Loucy (cell line): ENCODE measurements around the gene TUBA1C.

Experiments used
- H2AFZ ChIP-seq: fragments of 200-600 bp; sonication (generic); 2 replicates; pipeline ENCODE4 v1.6.0; 2016; ENCODE audit warnings: antibody characterized with exemption, mild to moderate bottlenecking, low read length, moderate library complexity
- H3F3A ChIP-seq: fragments of 200-600 bp; 2 replicates; pipeline ENCODE4 v1.6.0; 2016; ENCODE audit warnings: antibody characterized with exemption, low read depth, mild to moderate bottlenecking
- H3K27me3 ChIP-seq: fragments of 200-600 bp; sonication (generic); 2 replicates; pipeline ENCODE4 v1.6.1; 2014; ENCODE audit warnings: low read length, mild to moderate bottlenecking; ENCODE audit not compliant: insufficient read depth, poor library complexity, severe bottlenecking
- H3K36me3 ChIP-seq: fragments of 200-600 bp; sonication (generic); 2 replicates; pipeline ENCODE4 v1.6.1; 2016; ENCODE audit warnings: low read length; ENCODE audit not compliant: insufficient read depth
- H3K4me1 ChIP-seq: fragments of 200-600 bp; sonication (generic); 2 replicates; pipeline ENCODE4 v1.5.1; 2014; ENCODE audit warnings: low read length, mild to moderate bottlenecking; ENCODE audit not compliant: insufficient read depth, poor library complexity, severe bottlenecking
- H3K4me2 ChIP-seq: fragments of 200-600 bp; sonication (generic); 2 replicates; pipeline ENCODE4 v1.6.0; 2014; ENCODE audit warnings: antibody characterized with exemption, low read length, low read depth, mild to moderate bottlenecking; ENCODE audit not compliant: poor library complexity, severe bottlenecking
- H3K4me3 ChIP-seq: fragments of 200-600 bp; sonication (generic); 2 replicates; pipeline ENCODE4 v1.5.1; 2014; ENCODE audit warnings: low read length, mild to moderate bottlenecking, mixed read lengths; ENCODE audit not compliant: poor library complexity, severe bottlenecking
- H3K79me2 ChIP-seq: fragments of 200-600 bp; sonication (generic); 2 replicates; pipeline ENCODE4 v1.6.1; 2014; ENCODE audit warnings: low read length; ENCODE audit not compliant: insufficient read depth
- H3K9ac ChIP-seq: fragments of 200-600 bp; sonication (generic); 2 replicates; pipeline ENCODE4 v1.6.0; 2014; ENCODE audit warnings: mild to moderate bottlenecking, low read depth, low read length, moderate library complexity; ENCODE audit not compliant: poor library complexity, severe bottlenecking
- H3K9me2 ChIP-seq: fragments of 200-600 bp; sonication (generic); replicated peaks from 2 replicates; pipeline ENCODE4 v1.6.1; 2016; ENCODE audit warnings: low read depth, low read length, mixed read lengths
- H3K9me3 ChIP-seq: fragments of 200-600 bp; sonication (generic); 2 replicates; pipeline ENCODE4 v1.6.1; 2014; ENCODE audit warnings: mild to moderate bottlenecking, antibody characterized with exemption, low read length, low read depth; ENCODE audit not compliant: insufficient read depth
- H4K20me1 ChIP-seq: fragments of 200-600 bp; sonication (generic); 2 replicates; pipeline ENCODE4 v1.6.0; 2014; ENCODE audit warnings: antibody characterized with exemption, low read length, mild to moderate bottlenecking; ENCODE audit not compliant: insufficient read depth, poor library complexity, severe bottlenecking
- CTCF ChIP-seq: fragments of 200-600 bp; sonication (generic); conservative IDR thresholded peaks from 2 replicates; pipeline ENCODE4 v1.5.1; 2014; ENCODE audit warnings: mild to moderate bottlenecking, antibody characterized with exemption, low read length
- EZH2phosphoT487 ChIP-seq: fragments of 200-600 bp; IDR thresholded peaks from 2 replicates; pipeline ENCODE4 v1.6.1; 2018; ENCODE audit warnings: antibody characterized with exemption, mild to moderate bottlenecking, moderate library complexity, borderline replicate concordance

The TUBA1C gene

DNA sequence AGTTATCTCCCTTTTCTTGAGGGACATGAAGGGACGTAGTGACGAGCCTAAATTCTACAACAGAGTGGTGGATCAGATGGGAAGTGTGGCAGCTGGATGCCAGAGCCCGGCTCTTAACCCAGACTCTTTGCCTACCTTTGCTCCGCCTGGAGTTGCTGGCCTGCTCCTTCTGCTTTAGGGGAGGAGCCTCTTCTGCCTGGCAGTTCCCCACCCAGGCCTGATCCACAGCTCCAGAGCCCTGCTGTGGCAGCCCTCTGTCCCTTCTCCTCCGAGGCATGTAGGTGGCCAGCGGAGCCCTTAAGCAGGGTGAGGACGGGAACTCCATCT is 27.8 kb downstream of the TUBA1C start:
- H3K27me3 ChIP-seq, result no peaks in the 10 kb centered on the region
- H3F3A ChIP-seq, result no peaks in the 10 kb centered on the region
- no peaks in the 10 kb centered on the region for H3K4me1 ChIP-seq
- no peak for TF ChIP-seq EZH2phosphoT487
- TF ChIP-seq CTCF, result no peak
- no peaks in the 10 kb centered on the region for H3K9me3 ChIP-seq
- H3K4me2 ChIP-seq, result no peak overlapping the region
- no peaks in the 10 kb centered on the region for H3K36me3 ChIP-seq
- no peaks in the 10 kb centered on the region for H3K9me2 ChIP-seq
- H3K79me2 ChIP-seq, result no peaks in the 10 kb centered on the region
- no peak overlapping the region for H3K9ac ChIP-seq
- H4K20me1 ChIP-seq, result no peaks in the 10 kb centered on the region
- H2AFZ ChIP-seq, result no peak overlapping the region
- H3K4me3 ChIP-seq, result no peak overlapping the region

DNA sequence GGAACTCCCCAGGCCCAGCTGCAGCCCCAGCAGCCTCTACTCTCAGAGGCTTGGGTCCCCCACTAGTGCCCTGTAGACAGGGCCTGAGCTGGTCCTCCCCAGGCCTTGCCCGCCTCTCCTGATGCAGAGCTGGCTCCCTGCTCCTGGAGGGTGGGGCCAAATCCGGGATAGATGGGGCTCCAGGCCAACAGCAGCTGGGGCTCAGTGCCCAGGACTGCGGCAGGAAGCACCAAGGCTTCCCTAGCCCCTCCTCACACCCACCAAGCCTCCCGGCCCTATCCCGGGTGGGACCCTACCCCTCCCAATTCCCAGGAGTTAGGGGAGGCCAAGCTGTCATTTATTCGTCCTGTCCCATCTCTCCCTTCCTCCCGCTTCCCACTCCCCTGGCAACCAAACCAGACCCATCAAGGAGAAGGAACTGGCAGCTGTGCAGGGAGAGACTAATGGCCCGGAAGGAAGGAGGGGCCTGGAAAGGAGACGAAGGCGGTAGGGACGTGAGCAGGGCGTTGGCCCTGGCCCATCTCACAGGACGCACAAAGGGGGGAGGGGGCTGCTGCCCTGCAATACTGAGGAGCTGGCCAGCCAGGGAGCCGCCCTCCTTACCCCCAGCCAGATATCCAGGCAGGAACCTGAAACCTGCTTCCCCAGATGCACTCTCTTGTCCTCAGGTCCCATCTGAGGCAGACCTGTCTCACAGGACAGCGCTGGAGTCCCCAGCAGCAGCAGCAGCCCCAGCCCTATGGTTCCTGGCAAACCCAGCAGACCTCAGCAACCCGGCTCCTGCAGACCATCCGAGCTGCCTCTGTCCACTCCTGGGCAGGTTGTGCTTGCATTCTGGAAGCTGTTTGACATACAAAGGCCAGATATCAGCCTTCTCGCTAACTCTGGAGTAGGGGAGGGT is 28.4 kb downstream of the TUBA1C start:
- H2AFZ ChIP-seq, result no peak overlapping the region
- no peaks in the 10 kb centered on the region for H3K36me3 ChIP-seq
- no peaks in the 10 kb centered on the region for H3K4me1 ChIP-seq
- no peak for TF ChIP-seq CTCF
- no peak for TF ChIP-seq EZH2phosphoT487
- no peaks in the 10 kb centered on the region for H4K20me1 ChIP-seq
- no peaks in the 10 kb centered on the region for H3F3A ChIP-seq
- H3K27me3 ChIP-seq, result no peaks in the 10 kb centered on the region
- no peak overlapping the region for H3K9ac ChIP-seq
- no peaks in the 10 kb centered on the region for H3K79me2 ChIP-seq
- H3K4me2 ChIP-seq, result no peak overlapping the region
- no peaks in the 10 kb centered on the region for H3K9me2 ChIP-seq
- no peak overlapping the region for H3K4me3 ChIP-seq
- no peaks in the 10 kb centered on the region for H3K9me3 ChIP-seq

DNA sequence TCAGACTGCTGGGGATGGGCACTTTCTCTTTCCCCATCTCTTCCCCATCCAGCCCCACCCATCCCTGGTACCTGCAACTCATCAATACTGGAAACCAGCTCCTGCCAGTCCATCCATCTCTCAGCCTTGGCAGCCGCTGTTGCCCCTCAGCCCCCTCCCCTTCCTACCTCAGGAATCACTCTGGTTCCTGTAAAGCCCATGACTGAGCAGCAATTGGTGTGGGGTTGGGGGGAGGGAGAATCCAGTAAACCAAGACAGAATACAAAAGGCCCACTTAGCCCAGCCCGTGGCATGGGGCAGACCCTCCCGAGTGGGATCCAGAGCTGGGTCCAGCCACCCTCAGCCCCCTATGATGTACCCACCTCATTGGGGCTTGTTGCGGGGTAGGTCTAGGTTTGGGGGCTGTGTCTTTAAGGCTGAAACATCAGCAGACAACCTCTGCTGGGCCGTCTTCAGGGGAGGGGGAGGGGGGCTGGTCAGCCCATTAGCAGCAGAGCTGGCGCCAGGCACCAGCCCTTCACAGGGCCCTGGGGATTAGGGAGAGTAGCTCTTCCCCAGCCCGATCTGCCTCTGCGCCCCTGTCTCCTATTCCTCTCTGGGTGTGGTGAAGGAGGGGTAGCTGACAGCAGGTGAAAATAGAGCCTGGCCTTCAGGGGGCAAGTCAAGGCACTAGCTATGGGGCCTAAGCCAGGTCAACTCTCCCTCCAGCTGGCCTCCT is 29.4 kb downstream of the TUBA1C start:
- no peak overlapping the region for H2AFZ ChIP-seq
- H3K4me1 ChIP-seq, result no peaks in the 10 kb centered on the region
- H3K36me3 ChIP-seq, result no peaks in the 10 kb centered on the region
- no peaks in the 10 kb centered on the region for H3K79me2 ChIP-seq
- H3K4me3 ChIP-seq, result no peak overlapping the region
- no peaks in the 10 kb centered on the region for H3K27me3 ChIP-seq
- H3K9me3 ChIP-seq, result no peaks in the 10 kb centered on the region
- no peaks in the 10 kb centered on the region for H3K9me2 ChIP-seq
- H3K4me2 ChIP-seq, result no peak overlapping the region
- H3F3A ChIP-seq, result no peaks in the 10 kb centered on the region
- H4K20me1 ChIP-seq, result no peaks in the 10 kb centered on the region
- H3K9ac ChIP-seq, result no peak overlapping the region
- no peak for TF ChIP-seq EZH2phosphoT487
- TF ChIP-seq CTCF, result no peak
